DOHH2 (cell line): ENCODE results near the gene GPR137C.

Experiments
- H3F3A ChIP-seq: fragments of 200-600 bp; sonication (generic), shearing (Covaris generic); 2 replicates; pipeline ENCODE4 v1.6.0; 2016; ENCODE audit warnings: antibody characterized with exemption, mild to moderate bottlenecking; ENCODE audit not compliant: control insufficient read depth, insufficient read depth
- H3K27ac ChIP-seq: fragments of 200-600 bp; sonication (generic); 2 replicates; pipeline ENCODE4 v1.5.1; 2014; ENCODE audit warnings: low read depth, mild to moderate bottlenecking, low read length, moderate library complexity
- H3K27me3 ChIP-seq: fragments of 200-600 bp; sonication (generic); 2 replicates; pipeline ENCODE4 v1.6.1; 2014; ENCODE audit warnings: mild to moderate bottlenecking, low read length, mixed read lengths; ENCODE audit not compliant: control insufficient read depth
- H3K36me3 ChIP-seq: fragments of 200-600 bp; sonication (generic); 2 replicates; pipeline ENCODE4 v1.6.1; 2014; ENCODE audit warnings: mild to moderate bottlenecking, low read length, moderate library complexity, mixed read lengths; ENCODE audit not compliant: control insufficient read depth
- H3K4me1 ChIP-seq: fragments of 200-600 bp; sonication (generic); 2 replicates; pipeline ENCODE4 v1.6.1; 2014; ENCODE audit warnings: mild to moderate bottlenecking, low read length, mixed read lengths; ENCODE audit not compliant: control insufficient read depth
- H3K4me2 ChIP-seq: fragments of 200-600 bp; sonication (generic); 2 replicates; pipeline ENCODE4 v1.6.0; 2014; ENCODE audit warnings: mild to moderate bottlenecking, low read length, moderate library complexity
- H3K4me3 ChIP-seq: fragments of 200-600 bp; sonication (generic); 2 replicates; pipeline ENCODE4 v1.5.1; 2014; ENCODE audit warnings: mild to moderate bottlenecking, low read length, mixed read lengths
- H3K79me2 ChIP-seq: fragments of 200-600 bp; sonication (generic); 2 replicates; pipeline ENCODE4 v1.6.1; 2014; ENCODE audit warnings: mild to moderate bottlenecking, low read length, mixed read lengths; ENCODE audit not compliant: control insufficient read depth
- H3K9me2 ChIP-seq: fragments of 200-600 bp; sonication (generic); replicated peaks from 2 replicates; pipeline ENCODE4 v1.6.1; 2014; ENCODE audit warnings: mild to moderate bottlenecking, low read length, mixed read lengths; ENCODE audit not compliant: control insufficient read depth
- H3K9me3 ChIP-seq: fragments of 200-600 bp; sonication (generic); 2 replicates; pipeline ENCODE4 v1.6.1; 2014; ENCODE audit warnings: antibody characterized with exemption, low read length, mixed read lengths; ENCODE audit not compliant: control insufficient read depth, insufficient read depth
- H4K20me1 ChIP-seq: fragments of 200-600 bp; sonication (generic); 2 replicates; pipeline ENCODE4 v1.6.0; 2014; ENCODE audit warnings: low read depth, mild to moderate bottlenecking, antibody characterized with exemption, low read length, moderate library complexity; ENCODE audit not compliant: control insufficient read depth, insufficient read depth
- CTCF ChIP-seq: fragments of 200-600 bp; sonication (generic); IDR thresholded peaks from one replicate; pipeline ENCODE4 v1.5.1; 2014; ENCODE audit warnings: antibody characterized with exemption, mild to moderate bottlenecking, low read depth, low read length; ENCODE audit not compliant: poor library complexity, severe bottlenecking
- EZH2phosphoT487 ChIP-seq: fragments of 200-600 bp; sonication (generic); IDR thresholded peaks from 2 replicates; pipeline ENCODE4 v1.6.1; 2017; ENCODE audit warnings: borderline replicate concordance, mild to moderate bottlenecking, antibody characterized with exemption, low read length, moderate library complexity, mixed read lengths

GPR137C gene

DNA sequence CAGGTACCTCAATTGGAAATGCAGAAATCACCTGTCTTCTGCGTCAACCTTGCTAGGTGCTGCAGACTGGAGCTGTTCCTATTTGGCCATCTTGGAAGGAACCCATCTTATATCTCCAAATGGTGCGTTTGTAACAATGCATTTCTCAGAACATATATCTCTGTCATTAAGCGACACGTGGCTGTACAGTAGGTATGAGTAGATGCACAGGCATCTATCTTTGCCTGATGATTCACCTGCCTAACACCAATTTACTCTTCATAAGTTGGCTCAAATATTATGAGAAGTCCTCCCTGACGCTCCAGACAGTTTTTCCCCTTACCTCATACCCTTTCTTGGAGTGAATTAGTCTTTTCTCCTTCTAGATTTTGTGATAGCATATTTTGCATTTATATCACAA is 44.2 kb downstream of the GPR137C start:
- no peak overlapping the region for H3K4me3 ChIP-seq
- H3K4me1 ChIP-seq: no peaks in the 10 kb centered on the region
- no peaks in the 10 kb centered on the region for H3F3A ChIP-seq
- H4K20me1 ChIP-seq: no peaks in the 10 kb centered on the region
- no peaks in the 10 kb centered on the region for H3K9me3 ChIP-seq
- TF ChIP-seq CTCF (no peak), EZH2phosphoT487 (no peak)
- H3K79me2 ChIP-seq: no peaks in the 10 kb centered on the region
- H3K4me2 ChIP-seq: no peak overlapping the region
- no peaks in the 10 kb centered on the region for H3K27me3 ChIP-seq
- no peak overlapping the region for H3K27ac ChIP-seq
- H3K36me3 ChIP-seq: no peaks in the 10 kb centered on the region
- no peaks in the 10 kb centered on the region for H3K9me2 ChIP-seq

- H3K27me3 ChIP-seq: no peaks in the 10 kb centered on the region
- no peak overlapping the region for H3K4me2 ChIP-seq
- no peaks in the 10 kb centered on the region for H3K36me3 ChIP-seq
- no peaks in the 10 kb centered on the region for H3K9me3 ChIP-seq
- H3K9me2 ChIP-seq: no peaks in the 10 kb centered on the region
- no peaks in the 10 kb centered on the region for H3F3A ChIP-seq
- H3K4me3 ChIP-seq: no peak overlapping the region
- no peak for TF ChIP-seq EZH2phosphoT487
- TF ChIP-seq CTCF: no peak
- H3K27ac ChIP-seq: no peak overlapping the region
- H3K4me1 ChIP-seq: no peaks in the 10 kb centered on the region
- H4K20me1 ChIP-seq: no peaks in the 10 kb centered on the region
- no peaks in the 10 kb centered on the region for H3K79me2 ChIP-seq
Observed at GRCh38 chr14:52598568-52598967, 45.9 kb downstream of the GPR137C start.

DNA sequence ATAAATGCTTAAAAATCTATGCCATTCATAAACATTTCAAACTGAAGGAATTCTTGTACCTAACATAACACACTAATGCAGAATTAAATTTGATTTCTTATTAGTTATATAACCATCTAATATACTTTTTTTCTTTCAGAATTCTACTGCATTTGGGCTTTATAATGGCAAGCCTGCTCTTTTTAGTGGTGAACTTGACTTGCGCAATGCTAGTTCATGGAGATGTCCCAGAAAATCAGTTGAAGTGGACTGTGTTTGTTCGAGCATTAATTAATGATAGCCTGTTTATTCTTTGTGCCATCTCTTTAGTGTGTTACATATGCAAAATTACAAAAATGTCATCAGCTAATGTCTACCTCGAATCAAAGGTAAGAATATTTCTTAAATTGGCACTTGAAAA is 47.3 kb downstream of the GPR137C start:
- Histone ChIP-seq H3K27me3 (no peaks in the 10 kb centered on the region), H4K20me1 (no peaks in the 10 kb centered on the region), H3K79me2 (no peaks in the 10 kb centered on the region), H3K4me2 (no peak overlapping the region), H3K36me3 (no peaks in the 10 kb centered on the region), H3K27ac (no peak overlapping the region), H3K4me1 (no peaks in the 10 kb centered on the region), H3K9me3 (no peaks in the 10 kb centered on the region), H3F3A (no peaks in the 10 kb centered on the region), H3K9me2 (no peaks in the 10 kb centered on the region), H3K4me3 (no peak overlapping the region)
- no peak for TF ChIP-seq EZH2phosphoT487
- no peak for TF ChIP-seq CTCF

DNA sequence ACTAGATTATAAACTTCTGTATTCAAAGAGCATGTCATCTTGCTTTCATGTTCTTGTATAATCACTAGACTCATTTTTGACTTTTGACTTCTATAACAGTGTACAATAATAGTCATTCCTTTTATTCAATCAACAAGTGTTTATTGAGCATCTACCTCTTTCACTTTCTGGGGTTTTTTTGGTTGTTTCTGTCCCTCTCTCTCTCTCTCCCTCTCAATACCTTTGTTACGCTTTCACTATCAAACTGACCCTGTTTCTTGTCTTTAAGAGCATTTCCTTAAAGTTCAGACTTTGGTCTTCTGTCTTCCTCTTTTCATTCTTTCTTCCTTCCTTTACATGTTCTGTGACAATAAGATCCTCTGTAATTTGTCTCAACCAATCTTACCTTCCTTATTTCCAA is 49.5 kb downstream of the GPR137C start:
- no peaks in the 10 kb centered on the region for H3K79me2 ChIP-seq

More for the DNA sequence above, 49.5 kb downstream of the GPR137C start:
- Histone ChIP-seq H3K27me3 (no peaks in the 10 kb centered on the region), H4K20me1 (no peaks in the 10 kb centered on the region), H3K9me2 (no peaks in the 10 kb centered on the region), H3K4me2 (no peak overlapping the region), H3F3A (no peaks in the 10 kb centered on the region), H3K27ac (no peak overlapping the region), H3K4me1 (no peaks in the 10 kb centered on the region), H3K4me3 (no peak overlapping the region), H3K36me3 (no peaks in the 10 kb centered on the region), H3K9me3 (no peaks in the 10 kb centered on the region; the same call in 1 of the 2 replicates)
- TF ChIP-seq CTCF (no peak), EZH2phosphoT487 (no peak)
